ENCODE measurements around the gene VCL.

Gene VCL

GRCh38 chr10:74018241-74018640, 20.3 kb downstream of the VCL start:
- DNase-seq (ENCODE audit: low read depth, low spot score) = no peak
- in situ Hi-C loops (cut with HindIII; ENCODE audit: low sequenced_read_pairs) = loop anchor here (10.0 kb wide), 1 partner anchor 53 kb away; no protein-coding TSS in a partner anchor
- no peak overlapping the region for H3K4me3 ChIP-seq (ENCODE audit: low read depth, low read length)
- TF ChIP-seq CTCF (IDR thresholded peaks at IDR 0.05; ENCODE audit: low read depth, low read length) = no peak

- in situ Hi-C loops (cut with HindIII; ENCODE audit: low sequenced_read_pairs) = no loop called here
- TF ChIP-seq CTCF (IDR thresholded peaks at IDR 0.05; ENCODE audit: low read depth, low read length) = no peak
- H3K4me3 ChIP-seq (ENCODE audit: low read depth, low read length) = no peak overlapping the region
Observed at GRCh38 chr10:74021248-74022055, 23.5 kb downstream of the VCL start.

GRCh38 chr10:74022926-74023629, 25.2 kb downstream of the VCL start:
- TF ChIP-seq CTCF (IDR thresholded peaks at IDR 0.05; ENCODE audit: low read depth, low read length) = no peak
- H3K4me3 ChIP-seq (ENCODE audit: low read depth, low read length) = no peak overlapping the region
- DNase-seq (ENCODE audit: low read depth, low spot score) = no peak
- in situ Hi-C loops (cut with HindIII; ENCODE audit: low sequenced_read_pairs) = no loop called here

More at GRCh38 chr10:74021248-74022055, 23.5 kb downstream of the VCL start:
- DNase-seq (ENCODE audit: low read depth, low spot score) = peak; percentile 60

GRCh38 chr10:74024600-74024999, 26.7 kb downstream of the VCL start:
- TF ChIP-seq CTCF (IDR thresholded peaks at IDR 0.05; ENCODE audit: low read depth, low read length) = no peak
- in situ Hi-C loops (cut with HindIII; ENCODE audit: low sequenced_read_pairs) = no loop called here
- no peak for DNase-seq (ENCODE audit: low read depth, low spot score)
- H3K4me3 ChIP-seq (ENCODE audit: low read depth, low read length) = no peak overlapping the region

GRCh38 chr10:74025380-74025978, 27.6 kb downstream of the VCL start:
- DNase-seq (ENCODE audit: low read depth, low spot score) = no peak
- in situ Hi-C loops (cut with HindIII; ENCODE audit: low sequenced_read_pairs) = no loop called here

More at GRCh38 chr10:74025380-74025978, 27.6 kb downstream of the VCL start:
- no peak overlapping the region for H3K4me3 ChIP-seq (ENCODE audit: low read depth, low read length)
- no peak for TF ChIP-seq CTCF (IDR thresholded peaks at IDR 0.05; ENCODE audit: low read depth, low read length)
